ENCODE data around the gene ZBTB3. TPM values are rescaled to one million over a fixed set of nuclear protein-coding genes. Genes with fewer than 3 reads are reported as not detected.
A peak's percentile ranks its signal among the peaks of the same experiment; 100 is the strongest.

Gene ZBTB3
- total RNA-seq (2021) (12.0 and 13.1 TPM in 2 replicates), Bru-seq, nascent RNA (percentile 65 among the genes with signal in this experiment), BruChase-seq, experiment 1, labeled RNA remaining after a 2-hour chase (percentile 85 among the genes with signal in this experiment), BruChase-seq, experiment 2, labeled RNA remaining after a 6-hour chase (percentile 66 among the genes with signal in this experiment)
- long read RNA-seq, partial matches to known transcripts = 4 of 8 reads
- long read RNA-seq, other reads (novel, unspliced or antisense) = 1 of 8 reads

- H3K36me3 ChIP-seq (ENCODE audit: insufficient read depth, low read length, poor library complexity, severe bottlenecking) = peaks cover 4% of the 10 kb centered on the region
- TF ChIP-seq EZH2 (IDR thresholded peaks at IDR 0.05; ENCODE audit: borderline replicate concordance, low read depth, low read length, poor library complexity, severe bottlenecking) (no peak), CTCF (conservative IDR thresholded peaks at IDR 0.05; ENCODE audit: low read depth, low read length) (no peak)
- H3K9me3 ChIP-seq (ENCODE audit: low read depth, low read length, poor library complexity, severe bottlenecking) = no peaks in the 10 kb centered on the region
- ChIA-PET CTCF (interaction anchor here (0.6 to 1.4 kb wide), 6 partner anchors 13 to 359 kb away, joined by 3 to 6 read pairs (median 4); partner anchors contain the start of genes SLC3A2 and TAF6L), POLR2A (ENCODE audit: low non-redundant PET) (interaction anchor here (0.5 to 1.1 kb wide), 9 partner anchors 17 to 1108 kb away, joined by 3 to 23 read pairs (median 4); partner anchors contain the start of genes C11orf98, CSKMT, HNRNPUL2 and STX5)
- peaks cover 6% of the 10 kb centered on the region for H3K4me1 ChIP-seq (ENCODE audit: insufficient read depth, low read length, poor library complexity, severe bottlenecking)
- peak within 1 kb of the TSS; percentile 88 for H3K27ac ChIP-seq (ENCODE audit: low read depth, low read length, poor library complexity, severe bottlenecking)
- no peaks in the 10 kb centered on the region for H3K27me3 ChIP-seq (replicated peaks; ENCODE audit: insufficient read depth, low read depth, low read length, poor library complexity)
- H3K4me3 ChIP-seq (ENCODE audit: low read depth, low read length, poor library complexity, severe bottlenecking) = peak within 1 kb of the TSS; percentile 62
- no TSS peak for BruUV-seq (replicated peaks)
- intact Hi-C loops (cut with micrococcal nuclease; ENCODE audit: unreplicated experiment) = no loop called here
- DNase-seq (ENCODE audit: low spot score) = peak; percentile 100
Measured at GRCh38 chr11:62753736-62754603, at the start of gene ZBTB3. Gene ZBTB3, minus strand, starts transcription at chr11:62754160. Its CDS starts 496 bp downstream, at chr11:62753664.

GRCh38 chr11:62801071-62801470 is 47.1 kb upstream of the ZBTB3 start:
- H3K9me3 ChIP-seq (ENCODE audit: low read depth, low read length, poor library complexity, severe bottlenecking) = no peaks in the 10 kb centered on the region
- DNase-seq (ENCODE audit: low spot score) = no peak
- no peaks in the 10 kb centered on the region for H3K27me3 ChIP-seq (replicated peaks; ENCODE audit: insufficient read depth, low read depth, low read length, poor library complexity)
- intact Hi-C loops (cut with micrococcal nuclease; ENCODE audit: unreplicated experiment) = no loop called here
- POLR2A ChIA-PET (ENCODE audit: low non-redundant PET) = no interaction called here
- no peak overlapping the region for H3K4me3 ChIP-seq (ENCODE audit: low read depth, low read length, poor library complexity, severe bottlenecking)
- H3K4me1 ChIP-seq (ENCODE audit: insufficient read depth, low read length, poor library complexity, severe bottlenecking) = peaks cover 11% of the 10 kb centered on the region
- no TSS peak for BruUV-seq (replicated peaks)
- no peak for TF ChIP-seq CTCF (conservative IDR thresholded peaks at IDR 0.05; ENCODE audit: low read depth, low read length)
- TF ChIP-seq EZH2 (IDR thresholded peaks at IDR 0.05; ENCODE audit: borderline replicate concordance, low read depth, low read length, poor library complexity, severe bottlenecking) = no peak
- H3K27ac ChIP-seq (ENCODE audit: low read depth, low read length, poor library complexity, severe bottlenecking) = no peak overlapping the region
- peaks cover 77% of the 10 kb centered on the region for H3K36me3 ChIP-seq (ENCODE audit: insufficient read depth, low read length, poor library complexity, severe bottlenecking)
- CTCF ChIA-PET = interaction anchor here (0.5 to 0.6 kb wide), 2 partner anchors 29 to 61 kb away, joined by 4 read pairs; no protein-coding TSS in a partner anchor

GRCh38 chr11:62799486-62799885 is 45.5 kb upstream of the ZBTB3 start:
- POLR2A ChIA-PET (ENCODE audit: low non-redundant PET) = no interaction called here
- intact Hi-C loops (cut with micrococcal nuclease; ENCODE audit: unreplicated experiment) = no loop called here
- Histone ChIP-seq H3K27ac (ENCODE audit: low read depth, low read length, poor library complexity, severe bottlenecking) (no peak overlapping the region), H3K27me3 (replicated peaks; ENCODE audit: insufficient read depth, low read depth, low read length, poor library complexity) (no peaks in the 10 kb centered on the region), H3K36me3 (ENCODE audit: insufficient read depth, low read length, poor library complexity, severe bottlenecking) (peaks cover 93% of the 10 kb centered on the region), H3K4me3 (ENCODE audit: low read depth, low read length, poor library complexity, severe bottlenecking) (no peak overlapping the region), H3K9me3 (ENCODE audit: low read depth, low read length, poor library complexity, severe bottlenecking) (no peaks in the 10 kb centered on the region), H3K4me1 (ENCODE audit: insufficient read depth, low read length, poor library complexity, severe bottlenecking) (peaks cover 13% of the 10 kb centered on the region)
- CTCF ChIA-PET = no interaction called here
- no TSS peak for BruUV-seq (replicated peaks)
- DNase-seq (ENCODE audit: low spot score) = no peak
- TF ChIP-seq EZH2 (IDR thresholded peaks at IDR 0.05; ENCODE audit: borderline replicate concordance, low read depth, low read length, poor library complexity, severe bottlenecking) (no peak), CTCF (conservative IDR thresholded peaks at IDR 0.05; ENCODE audit: low read depth, low read length) (no peak)

Measured in A673 (cell line).